ENCODE results near the gene CDH8.
"Not testable (repeated sequence)": the region's sequence is repeated elsewhere in the genome, so short reads cannot be mapped to it uniquely, and the experiment has no call there.

Gene CDH8

DNA sequence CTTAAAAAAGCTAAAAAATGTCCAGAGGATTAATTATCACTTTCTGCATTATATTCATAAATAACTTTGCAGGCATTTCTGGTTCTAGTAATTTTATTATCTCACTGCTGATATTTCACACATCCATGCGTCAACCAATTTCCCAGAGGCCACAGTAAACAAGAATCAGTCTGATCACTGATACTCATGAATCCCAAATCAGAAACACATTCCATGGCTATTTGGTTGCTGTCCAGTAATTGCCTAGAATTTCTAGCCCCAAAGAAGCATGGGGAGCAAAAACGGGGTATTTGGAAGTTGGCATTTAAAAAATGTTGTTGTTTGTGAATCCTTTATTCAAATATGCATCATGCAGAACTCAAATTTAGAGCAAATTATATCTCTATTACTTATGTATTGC, 244.8 kb downstream of the CDH8 start:
- no peak for DNase-seq (ENCODE audit: low spot score)

DNA sequence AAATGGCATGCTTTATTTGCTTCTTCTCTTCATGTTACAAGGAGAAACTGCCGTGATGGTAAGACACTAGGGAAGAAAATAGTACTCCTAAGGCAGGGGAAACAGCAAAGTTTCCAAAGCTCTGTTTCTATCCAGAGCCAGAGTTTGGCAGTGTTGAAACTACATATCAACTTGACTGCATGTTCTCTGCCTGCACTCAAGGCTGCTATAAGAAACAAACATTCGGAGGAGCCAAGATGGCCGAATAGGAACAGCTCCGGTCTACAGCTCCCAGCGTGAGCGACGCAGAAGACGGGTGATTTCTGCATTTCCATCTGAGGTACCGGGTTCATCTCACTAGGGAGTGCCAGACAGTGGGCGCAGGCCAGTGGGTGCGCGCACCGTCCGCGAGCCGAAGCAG, 254.4 kb downstream of the CDH8 start:
- not testable (repeated sequence) for DNase-seq (ENCODE audit: low spot score)

DNA sequence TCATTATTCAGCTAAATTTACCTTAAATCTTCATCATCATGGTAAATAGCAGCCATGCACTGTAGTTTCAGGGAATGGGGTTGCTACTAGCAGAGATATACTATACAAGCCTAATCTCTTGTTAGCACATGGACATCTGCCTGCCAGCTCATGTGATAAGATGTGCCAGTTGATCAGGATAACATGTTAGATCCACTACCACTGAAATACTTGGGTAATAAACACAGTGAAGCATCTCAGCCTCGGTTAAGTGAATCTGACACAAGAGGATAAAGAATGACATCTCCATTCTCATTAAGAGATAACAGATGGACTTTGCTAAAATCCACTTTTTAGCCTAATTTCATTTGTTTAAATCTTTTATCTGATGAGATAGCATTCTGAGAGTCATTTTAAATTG, 256.1 kb downstream of the CDH8 start:
- no peak for DNase-seq (ENCODE audit: low spot score)

DNA sequence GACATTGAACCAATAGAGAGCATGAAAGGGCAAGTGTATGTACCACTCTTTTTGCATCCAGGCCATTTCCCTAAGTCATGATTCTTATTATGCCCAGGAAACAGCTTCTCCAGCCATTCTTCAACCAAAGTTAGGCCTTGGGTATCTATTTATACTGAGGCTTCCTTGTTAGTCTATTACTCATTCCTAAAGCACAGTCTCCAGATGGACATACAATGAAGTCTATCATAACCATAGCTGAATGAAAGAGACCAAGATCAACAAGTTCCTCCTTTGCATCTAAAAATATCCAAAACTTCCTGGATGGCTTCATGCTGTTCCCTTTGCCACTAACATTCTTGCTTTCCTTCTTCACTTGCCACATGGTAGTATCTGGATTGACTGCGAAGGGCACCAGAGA, 265.9 kb downstream of the CDH8 start:
- no peak for DNase-seq (ENCODE audit: low spot score)

DNA sequence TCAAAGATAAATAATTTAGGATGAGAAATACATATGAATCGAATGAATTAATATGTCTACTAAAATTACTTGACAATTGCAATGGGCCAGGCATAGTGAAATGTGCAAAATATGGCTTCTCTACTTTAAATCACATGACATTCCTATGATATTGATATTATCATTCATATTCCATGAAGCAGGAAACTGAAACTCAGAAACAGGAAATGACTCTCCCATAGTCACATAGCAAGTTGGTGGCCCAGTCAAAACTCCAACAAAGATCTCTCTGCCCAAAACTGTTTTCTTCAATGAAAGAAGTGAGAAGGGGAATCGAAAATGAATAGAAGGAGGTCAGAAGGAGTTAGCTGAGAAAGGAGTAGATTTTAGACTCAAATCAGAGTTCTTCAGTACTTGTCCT, 272.2 kb downstream of the CDH8 start:
- no peak for DNase-seq (ENCODE audit: low spot score)

DNA sequence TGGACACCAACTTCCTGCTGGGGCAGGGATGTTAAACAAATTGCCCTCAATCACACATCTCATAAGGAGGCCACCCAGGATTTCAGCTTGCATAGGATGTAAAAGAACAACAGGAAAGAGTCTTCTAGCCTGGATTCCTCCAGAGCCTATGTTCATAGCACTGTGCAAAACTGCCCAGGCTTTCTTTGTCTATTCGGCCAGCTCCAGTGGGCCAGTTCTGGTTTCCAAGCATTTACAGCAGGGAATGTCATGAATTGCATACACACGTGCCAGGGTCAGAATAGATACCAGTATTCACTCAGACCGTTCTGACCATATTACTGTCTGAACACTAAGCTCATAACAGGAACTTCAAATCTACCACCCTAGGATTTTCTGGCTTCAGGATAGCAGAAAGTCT, 273.2 kb downstream of the CDH8 start:
- DNase-seq (ENCODE audit: low spot score), result no peak

DNA sequence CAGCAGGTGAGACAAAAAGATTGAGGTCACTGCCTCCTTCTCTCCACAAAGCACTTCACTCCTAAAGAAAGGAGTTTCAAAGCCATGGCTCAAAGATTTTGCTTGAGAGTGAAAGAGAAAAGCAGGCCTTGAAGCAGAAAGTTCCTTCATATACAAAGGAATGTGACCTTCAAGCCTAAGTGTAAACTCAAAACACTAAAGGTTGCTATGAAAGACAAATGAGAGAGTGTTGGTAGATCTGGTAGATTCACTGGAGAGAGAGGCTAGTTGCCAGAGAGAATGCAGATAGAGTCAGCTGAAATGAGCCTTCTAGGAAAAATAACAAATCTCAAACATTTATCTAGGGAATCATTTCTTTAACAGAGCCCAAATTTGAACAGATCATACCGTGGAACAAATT, 305.2 kb downstream of the CDH8 start:
- no peak for DNase-seq (ENCODE audit: low spot score)

DNA sequence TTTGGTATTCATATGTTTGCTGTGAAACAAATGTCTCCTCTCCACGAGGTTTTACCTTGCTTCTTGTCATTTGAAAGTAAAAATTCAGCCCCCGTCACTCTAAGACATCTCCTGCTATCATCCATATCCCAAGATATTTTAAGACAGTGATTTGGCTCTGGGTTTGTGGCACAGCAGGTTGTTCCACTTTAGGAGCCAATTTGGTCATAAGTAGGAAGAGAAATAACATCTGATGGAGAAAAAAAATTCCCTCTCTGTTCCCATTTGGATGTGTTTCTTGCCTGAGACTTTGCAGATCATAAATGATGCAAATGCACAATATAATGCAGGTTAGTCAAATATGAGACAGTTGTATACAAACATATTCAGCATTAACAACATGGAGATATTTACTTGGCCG, 309.5 kb downstream of the CDH8 start:
- no peak for DNase-seq (ENCODE audit: low spot score)

DNA sequence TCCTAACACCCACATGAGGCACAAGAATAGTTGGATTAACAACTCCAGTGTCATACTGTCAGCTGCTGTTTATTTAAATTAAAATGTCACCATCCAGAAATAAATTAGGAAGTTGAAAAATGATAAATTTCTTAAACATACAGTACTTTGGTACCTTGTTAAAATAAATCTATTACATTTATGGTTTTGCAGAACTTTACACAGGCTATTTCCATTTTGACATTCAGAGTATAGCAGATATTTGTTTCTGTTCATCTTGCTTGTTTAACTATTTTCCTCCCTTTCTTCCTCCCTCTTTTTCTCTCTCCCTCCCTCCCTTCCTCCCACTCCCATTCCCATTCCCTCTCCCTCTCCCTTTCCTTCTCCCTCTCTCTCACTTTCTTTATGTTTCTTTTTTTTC, 310.1 kb downstream of the CDH8 start:
- DNase-seq (ENCODE audit: low spot score), result no peak

DNA sequence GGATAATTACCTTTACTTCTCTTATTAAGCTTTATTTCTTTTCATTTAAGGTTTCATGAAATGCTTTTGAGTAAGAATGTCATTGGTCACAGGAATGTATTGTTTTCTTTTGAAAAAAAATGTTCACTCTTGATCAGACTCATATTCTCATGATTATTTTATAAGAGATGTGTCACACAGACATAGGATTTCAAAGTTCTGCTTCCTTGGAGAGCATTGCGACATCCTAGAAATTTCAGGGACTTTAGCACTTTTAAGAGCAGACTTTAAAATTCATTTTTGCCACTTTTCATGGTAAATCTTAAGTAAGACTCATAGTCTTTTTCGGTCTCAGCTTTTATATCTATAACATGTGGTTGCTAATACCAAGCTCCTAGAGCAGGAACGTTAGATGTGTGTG, 314.7 kb downstream of the CDH8 start:
- no peak for DNase-seq (ENCODE audit: low spot score)

DNA sequence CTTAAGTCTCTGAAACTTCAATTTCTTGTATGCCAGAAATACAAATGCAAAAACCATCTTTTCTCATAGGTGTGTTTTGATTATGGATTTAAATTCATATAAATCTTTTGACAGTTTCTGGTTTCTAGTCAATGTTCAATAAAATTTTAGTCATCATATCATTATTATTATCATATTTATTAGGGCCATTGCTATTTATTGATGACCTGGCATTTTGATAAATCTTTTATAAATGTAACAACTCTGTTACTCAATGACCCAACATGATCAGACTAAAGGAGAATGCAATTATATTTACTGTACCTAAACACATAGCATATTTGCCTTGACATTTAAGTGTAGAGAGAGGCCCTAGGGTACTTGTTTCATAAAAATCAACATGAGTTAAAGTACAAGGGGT, 320.8 kb downstream of the CDH8 start:
- DNase-seq (ENCODE audit: low spot score), result no peak

DNA sequence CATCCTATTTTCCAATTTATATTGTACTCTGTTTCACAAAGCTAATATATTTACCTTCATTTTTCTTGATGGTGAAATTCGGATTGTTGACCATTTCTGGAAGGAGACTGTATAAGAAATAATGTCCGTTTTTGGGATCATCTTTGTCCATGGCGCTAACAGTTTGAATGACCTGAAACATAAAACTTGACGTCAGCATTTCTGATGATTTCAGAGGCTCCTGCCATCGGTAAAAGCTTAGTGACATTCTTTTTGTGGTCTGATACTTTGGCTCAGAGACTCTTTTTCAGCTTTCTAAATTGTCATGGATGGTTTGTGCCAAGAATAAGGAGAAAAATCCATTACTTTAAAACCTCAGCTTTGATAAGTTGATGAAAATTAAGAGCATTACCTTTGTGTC, 322.5 kb downstream of the CDH8 start:
- no peak for DNase-seq (ENCODE audit: low spot score)

DNA sequence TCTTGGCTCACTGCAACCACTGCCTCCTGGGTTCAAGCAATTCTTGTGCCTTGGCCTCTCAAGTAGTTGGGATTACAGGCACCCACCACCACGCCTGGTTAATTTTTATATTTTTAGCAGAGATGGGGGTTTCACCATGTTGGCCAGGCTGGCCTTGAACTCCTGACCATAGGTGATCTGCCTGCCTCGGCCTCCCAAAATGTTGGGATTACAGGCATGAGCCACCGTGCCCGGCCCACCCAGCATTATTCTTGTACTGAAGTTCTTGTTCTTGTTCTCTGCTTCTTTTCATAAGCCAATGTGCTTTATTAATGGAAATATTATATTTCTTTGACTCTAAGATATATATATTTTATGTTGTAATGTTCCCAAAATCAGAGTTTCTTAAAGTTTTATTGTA, 336.6 kb downstream of the CDH8 start:
- not testable (repeated sequence) for DNase-seq (ENCODE audit: low spot score)

DNA sequence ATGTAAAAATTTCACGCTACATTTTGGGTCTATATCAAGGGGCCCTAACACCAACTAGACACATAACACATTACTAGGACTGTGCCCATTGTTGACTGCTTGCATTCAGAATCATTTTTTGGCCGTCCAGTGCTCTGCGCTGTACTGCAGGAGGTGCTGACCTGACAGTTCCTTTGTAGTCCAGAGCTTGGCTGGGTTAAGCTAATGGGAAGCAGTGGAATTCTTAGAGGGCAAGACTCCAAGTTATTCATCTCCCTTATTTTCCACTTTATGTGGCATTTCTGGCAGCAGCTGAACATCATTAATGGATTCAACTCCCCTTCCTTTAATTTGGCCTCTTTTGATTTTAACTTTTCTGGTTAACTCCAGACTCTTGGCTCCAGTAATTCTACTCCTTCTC, 351.7 kb downstream of the CDH8 start:
- no peak for DNase-seq (ENCODE audit: low spot score)

DNA sequence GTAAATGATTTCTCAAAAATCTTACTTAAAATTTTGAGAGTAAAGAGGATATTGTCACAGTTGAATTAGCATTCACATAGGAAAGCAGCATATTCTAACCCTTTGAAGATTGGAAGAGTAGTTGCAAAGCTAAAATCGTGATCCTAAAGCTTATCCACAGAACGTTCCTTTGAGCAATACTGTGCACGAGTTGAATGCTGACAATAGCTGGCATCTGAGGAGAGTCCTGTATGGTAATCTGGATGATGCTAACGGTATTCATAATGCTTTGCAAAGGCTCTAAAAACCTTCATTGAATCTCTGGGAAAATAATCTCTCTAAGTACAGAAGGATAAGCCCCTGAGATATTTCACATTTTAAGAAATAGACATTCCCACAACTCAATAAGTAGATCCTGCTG, 354.6 kb downstream of the CDH8 start:
- no peak for DNase-seq (ENCODE audit: low spot score)

DNA sequence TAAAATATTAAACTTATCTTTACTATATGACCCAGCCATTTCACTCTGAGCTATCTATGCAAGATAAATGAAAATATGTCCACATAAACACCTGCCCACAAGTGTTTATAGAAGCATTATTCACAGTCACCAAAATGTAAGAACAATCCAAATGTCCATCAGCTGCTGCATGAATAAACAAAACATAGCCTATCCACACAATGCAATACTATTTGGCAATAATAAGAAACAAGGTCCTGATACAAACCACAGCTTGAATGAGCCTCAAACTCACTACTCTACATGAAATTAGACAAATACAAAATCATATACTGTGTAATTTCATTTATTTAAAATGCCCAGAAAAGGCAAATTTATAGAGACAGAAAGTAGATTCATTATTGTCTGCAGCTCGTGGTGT, 355.1 kb downstream of the CDH8 start:
- DNase-seq (ENCODE audit: low spot score), result no peak

DNA sequence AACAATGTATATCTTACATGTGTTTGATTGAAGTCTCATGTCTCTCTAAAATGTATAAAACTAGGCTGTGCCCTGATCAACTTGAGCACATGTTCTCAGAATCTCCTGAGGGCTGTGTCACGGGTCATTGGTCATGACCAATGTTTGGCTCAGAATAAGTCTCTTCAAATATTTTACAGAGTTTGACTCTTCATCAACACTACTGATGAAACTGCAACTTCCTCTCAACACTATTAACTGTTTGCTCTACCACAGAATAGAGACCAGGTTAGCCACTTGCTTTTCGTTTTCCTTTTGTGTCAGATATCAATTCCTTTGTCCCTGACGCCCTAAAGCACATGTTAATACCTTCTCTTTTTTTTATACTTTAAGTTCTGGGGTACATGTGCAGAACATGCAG, 358.1 kb downstream of the CDH8 start:
- DNase-seq (ENCODE audit: low spot score), result no peak

DNA sequence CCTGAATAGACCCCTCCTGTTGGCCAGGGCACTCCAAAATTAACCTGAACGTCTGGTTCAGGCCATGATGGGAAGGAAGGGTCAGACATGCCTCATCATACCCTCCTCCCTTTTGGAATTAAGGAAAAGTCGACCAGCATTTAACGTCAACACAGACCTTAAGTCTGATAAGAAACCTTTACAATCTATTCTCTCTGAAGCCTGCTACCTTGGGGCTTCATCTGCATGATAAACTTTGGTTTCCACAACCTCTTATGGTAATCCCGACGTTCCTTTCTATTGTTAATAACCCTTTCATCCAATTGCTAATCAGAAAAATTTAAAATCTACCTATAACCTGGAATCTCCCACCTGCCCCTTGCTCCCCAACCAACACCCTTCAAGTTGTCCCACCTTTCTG, 358.5 kb downstream of the CDH8 start:
- no peak for DNase-seq (ENCODE audit: low spot score)

DNA sequence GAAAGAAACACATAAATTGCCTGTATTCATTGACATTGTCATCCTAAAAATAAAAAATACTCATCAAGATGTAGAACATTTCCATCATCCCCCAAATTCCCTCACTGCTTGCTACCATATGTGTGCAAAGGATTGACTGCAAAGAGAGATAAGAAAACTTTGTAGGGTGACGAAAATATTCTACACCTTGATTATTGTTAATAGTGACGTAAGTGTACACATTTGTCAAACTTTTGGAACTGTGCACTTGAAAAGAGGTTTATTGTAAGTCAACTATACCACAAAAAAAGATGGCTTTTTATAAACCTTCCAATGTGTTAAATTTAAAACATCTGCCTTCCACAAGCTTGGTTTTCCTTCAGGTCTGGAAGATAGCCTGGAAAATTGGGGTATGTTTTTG, 359.5 kb downstream of the CDH8 start:
- no peak for DNase-seq (ENCODE audit: low spot score)

DNA sequence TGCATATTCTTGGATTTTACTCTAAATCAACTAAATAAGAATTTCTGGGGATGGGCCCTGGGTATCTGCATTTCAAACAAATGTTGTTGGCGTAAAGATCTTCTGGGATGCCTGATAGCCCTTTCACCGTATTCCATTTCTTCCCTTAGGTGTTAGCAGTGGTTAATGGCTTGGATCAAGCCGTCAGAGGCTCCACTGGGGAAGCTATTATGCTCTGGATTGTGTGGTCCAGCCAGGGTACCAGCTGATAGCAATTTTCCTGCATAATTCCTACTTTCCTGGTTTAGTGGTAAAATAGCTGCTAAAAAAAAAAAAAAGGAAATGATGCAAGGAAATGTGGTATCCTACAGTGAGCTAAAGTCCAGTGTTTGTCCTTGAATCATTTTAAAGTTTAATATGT, 365.1 kb downstream of the CDH8 start:
- DNase-seq (ENCODE audit: low spot score), result no peak

DNA sequence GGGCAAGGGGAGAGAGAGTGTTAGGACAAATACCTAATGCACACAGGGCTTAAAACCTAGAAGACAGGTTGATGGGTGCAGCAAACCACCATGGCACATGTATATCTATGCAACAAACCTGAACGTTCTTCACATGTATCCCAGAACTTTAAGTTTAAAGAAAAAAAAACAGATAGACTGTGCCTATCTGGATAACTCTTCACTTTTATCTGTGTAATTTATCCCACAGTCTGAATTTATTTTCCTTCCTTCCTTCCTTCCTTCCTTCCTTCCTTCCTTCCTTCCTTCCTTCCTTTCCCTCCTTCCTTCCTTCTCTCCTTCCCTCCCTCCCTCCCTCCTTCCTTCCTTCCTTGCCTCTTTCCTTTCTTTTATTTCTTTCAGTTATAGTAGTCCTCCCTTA, 370.7 kb downstream of the CDH8 start:
- no peak for DNase-seq (ENCODE audit: low spot score)

DNA sequence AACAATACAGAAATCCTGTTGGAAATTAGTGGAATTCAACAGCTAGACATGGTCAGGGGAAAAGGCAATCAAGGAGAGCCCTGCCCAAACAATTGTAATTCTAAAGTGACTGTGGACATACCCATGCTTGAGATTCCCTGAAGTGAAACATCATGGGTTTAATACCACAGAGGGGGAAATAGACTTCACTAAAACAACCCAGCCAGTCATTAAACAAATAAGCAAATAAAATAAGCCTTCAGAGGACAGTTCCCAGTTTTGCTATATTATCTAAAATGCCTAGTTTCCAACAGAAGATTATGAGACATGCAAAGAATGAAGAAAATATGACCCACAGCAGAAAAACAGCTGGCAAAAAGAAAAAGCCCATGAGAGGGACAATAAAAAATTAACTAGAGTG, 376.3 kb downstream of the CDH8 start:
- DNase-seq (ENCODE audit: low spot score), result no peak

DNA sequence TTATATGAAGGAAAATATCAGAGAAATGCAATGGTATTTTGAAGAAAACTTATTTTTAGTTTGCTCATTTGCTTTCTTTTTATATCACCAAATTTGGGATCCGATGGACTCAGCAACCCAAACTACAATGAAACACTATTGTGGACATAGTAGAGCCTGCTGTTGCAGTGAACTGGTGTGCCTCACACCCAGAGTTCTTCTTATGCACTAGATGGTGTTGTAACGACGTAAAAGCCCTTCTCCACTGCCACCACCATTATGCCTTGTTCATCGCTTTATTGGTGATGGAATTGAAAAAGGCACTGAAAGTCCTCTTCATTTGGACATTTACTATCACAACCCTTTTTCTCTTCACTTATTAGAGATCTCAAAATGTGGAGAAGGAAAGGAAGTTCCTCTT, 381.3 kb downstream of the CDH8 start:
- DNase-seq (ENCODE audit: low spot score), result no peak

DNA sequence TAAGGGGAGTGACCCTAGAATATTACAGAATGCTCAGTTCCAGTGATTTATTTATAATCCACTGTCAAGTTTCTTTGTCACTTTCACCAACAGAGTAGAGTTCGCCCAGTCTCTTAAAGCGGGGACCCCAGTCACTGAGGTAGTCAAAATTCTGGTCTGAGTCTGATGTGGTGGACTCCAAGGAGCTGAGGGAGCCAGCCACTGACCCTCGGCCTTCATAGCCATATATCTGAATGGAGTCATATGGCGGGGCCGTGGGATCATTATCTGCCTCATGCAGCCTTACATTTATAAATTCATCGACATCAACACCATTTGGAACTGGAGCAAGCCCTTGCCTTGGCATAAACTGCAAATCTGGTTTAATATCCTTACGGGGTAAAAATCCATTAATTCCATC, 382.7 kb downstream of the CDH8 start:
- no peak for DNase-seq (ENCODE audit: low spot score)

DNA sequence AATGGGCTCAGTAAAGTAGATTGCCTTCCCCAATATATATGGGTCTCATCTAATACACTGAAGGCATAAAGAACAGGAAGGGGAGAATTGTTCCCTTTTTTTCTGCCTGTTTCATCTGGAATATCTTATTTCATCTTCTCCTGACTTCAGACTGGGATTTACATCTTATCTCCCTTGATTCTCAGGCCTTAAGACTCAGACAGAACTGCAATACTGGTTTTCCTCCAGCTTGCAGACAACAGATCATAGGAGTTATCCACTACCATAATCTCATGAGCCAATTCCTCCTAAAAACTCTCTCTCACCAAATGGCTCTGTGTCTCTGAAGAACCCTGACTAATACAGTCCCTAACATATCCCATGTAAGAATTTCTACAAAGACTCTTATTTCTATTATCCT, 390.7 kb downstream of the CDH8 start:
- DNase-seq (ENCODE audit: low spot score), result no peak

DNA sequence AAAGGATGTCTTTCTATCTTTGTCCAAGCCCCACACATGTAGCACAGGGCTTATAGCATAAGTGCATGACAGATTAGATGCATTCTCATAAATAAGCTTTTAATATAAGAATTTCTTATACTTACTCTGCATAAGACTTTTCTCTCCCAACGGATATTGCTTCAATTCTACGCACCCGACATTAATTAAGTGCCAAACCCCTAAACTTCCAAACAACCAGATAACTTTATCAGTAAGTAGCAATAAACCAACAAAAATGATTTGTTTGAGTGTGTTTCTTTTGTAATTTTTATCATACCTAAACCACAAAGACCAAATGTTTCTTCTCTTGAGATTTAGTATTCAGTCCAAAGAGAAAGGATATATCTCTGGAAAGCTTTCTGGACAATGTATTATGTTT, 391.5 kb downstream of the CDH8 start:
- DNase-seq (ENCODE audit: low spot score), result no peak
